ENCODE measurements around the gene TYW1B.
"Not testable (repeated sequence)": the region's sequence is repeated elsewhere in the genome, so short reads cannot be mapped to it uniquely, and the experiment has no call there.

The TYW1B gene

GRCh38 chr7:72621761-72622187 is 206.2 kb downstream of the TYW1B start:
- DNase-seq: not testable (repeated sequence)

DNA sequence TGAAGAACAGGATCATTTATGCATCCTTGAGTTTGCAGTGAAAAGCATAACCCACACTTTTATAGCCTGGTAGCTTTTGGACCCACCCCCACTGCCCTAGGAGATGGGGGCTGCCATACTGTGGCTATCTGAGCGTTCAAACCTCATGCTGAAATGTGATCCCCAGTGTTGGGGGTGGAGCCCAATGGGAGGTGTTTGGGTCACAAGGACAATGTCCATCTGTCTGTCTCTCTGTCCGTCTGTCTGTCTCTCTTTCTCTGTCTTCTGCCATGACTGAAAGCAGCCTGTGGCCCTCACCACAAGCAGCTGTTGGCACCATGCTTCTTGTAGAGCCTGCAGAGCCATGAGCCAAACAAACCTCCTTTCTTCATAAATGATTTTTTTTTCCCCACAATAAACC is 207.1 kb downstream of the TYW1B start:
- DNase-seq: not testable (repeated sequence)

DNA sequence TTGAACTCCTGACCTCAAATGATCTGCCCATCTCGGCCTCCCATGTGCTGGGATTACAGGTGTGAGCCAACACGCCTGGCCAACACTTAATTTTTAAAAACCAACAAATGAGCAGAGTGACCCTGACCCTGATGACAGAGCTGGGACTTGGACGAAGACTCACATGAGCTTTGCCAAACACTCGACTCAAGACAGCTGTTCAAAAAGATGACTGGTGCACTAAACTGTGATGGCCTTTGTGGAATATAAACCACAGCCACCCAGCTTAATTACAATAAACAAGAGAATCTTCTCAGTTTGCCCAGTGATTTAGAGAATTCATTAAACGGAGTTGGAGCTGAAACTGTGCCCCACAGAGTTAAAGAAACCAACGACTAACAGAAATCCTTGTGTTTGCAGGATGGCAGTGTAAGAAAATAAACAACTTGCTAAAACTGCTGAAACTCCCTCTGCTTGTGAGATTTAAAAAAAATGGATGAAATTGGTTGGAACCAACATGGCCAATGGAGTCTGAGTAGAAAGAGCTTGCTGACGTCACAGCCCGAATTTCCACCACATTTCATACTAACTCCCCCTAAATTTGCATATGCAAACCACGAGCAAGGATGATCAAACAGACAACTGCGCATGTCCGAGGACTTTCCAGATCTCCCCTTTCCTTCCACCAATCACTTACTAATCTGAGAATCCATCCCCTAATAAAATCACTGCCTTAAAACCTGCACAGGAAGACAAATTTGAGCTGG is 209.4 kb downstream of the TYW1B start:
- DNase-seq: not testable (repeated sequence)

DNA sequence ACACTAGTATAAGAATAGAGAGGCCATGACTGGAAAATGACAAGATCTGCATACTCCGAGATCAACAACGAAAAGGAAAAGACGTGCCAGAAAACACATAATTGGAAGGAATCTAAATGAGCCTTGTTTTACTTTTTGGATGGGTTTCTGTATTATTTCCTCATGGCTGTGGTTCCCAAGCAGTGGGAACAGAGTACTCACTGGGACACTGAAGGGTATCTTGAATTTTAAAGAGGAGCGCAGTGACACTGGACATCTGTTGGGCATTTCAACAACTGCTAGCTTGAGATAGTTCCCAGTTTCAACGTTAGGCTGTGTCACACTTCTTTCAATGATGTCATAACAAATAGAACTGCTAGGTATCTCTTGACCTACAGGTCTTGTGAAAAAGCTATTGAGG is 218.2 kb downstream of the TYW1B start:
- not testable (repeated sequence) for DNase-seq

DNA sequence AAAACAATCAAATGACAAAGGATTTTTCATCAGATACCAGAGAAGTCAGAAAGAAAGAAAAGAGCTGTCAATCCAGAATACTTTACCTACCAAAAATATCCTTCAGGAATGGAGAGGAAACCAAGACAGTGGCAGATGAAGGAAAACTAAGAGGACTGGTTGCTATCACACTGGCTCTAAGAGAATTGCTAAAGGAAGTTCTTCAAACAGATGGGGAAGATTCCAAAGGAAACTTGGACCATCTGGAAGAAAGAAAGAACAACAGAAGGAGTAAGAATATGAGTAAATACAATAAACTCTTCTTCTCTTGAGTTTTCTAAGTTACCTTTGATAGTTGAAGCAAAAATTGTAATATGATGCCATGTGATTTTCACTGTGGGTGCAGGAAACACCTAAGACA is 220.0 kb downstream of the TYW1B start:
- DNase-seq: not testable (repeated sequence)

- DNase-seq: not testable (repeated sequence)
Measured at GRCh38 chr7:72605863-72606431, 222.1 kb downstream of the TYW1B start.

GRCh38 chr7:72604771-72605611 is 223.0 kb downstream of the TYW1B start:
- DNase-seq: peak; percentile 4

DNA sequence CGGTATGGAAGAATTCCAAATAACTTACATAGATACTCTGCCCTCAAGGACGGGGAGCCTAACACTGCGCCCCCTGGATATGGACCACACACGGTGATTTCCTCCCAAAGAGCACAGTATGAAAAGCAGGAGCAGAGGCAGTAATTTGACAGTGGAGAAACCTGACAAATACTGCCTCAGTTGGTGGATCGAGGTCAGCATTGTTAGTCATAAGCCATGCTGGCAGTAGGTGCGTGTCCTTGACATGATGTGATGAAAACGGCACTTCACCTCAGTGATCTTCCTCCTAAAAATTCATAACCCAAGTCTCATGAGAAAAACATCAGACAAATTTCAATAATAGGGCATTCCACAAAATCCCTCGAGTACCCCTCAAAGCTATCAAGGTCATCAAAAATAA is 224.5 kb downstream of the TYW1B start:
- DNase-seq: not testable (repeated sequence)

DNA sequence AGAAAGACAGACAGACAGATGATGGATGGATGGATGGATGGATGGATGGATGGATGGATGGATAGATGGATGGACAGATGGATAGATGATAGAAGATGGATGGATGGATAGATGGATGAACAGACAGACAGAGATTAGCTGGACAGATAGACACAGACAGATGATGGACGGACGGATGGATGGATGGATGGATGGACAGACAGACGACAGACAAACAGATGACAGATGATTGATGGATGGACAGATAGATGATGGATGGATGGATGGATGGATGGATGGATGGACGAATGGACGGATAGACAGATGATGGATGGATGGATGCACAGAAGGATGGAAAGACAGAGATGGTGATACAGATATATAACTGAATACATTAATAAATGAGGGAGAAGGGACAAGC is 224.9 kb downstream of the TYW1B start:
- DNase-seq: no peak

- DNase-seq: not testable (repeated sequence)
Measured at GRCh38 chr7:72601683-72602082, 226.3 kb downstream of the TYW1B start.

DNA sequence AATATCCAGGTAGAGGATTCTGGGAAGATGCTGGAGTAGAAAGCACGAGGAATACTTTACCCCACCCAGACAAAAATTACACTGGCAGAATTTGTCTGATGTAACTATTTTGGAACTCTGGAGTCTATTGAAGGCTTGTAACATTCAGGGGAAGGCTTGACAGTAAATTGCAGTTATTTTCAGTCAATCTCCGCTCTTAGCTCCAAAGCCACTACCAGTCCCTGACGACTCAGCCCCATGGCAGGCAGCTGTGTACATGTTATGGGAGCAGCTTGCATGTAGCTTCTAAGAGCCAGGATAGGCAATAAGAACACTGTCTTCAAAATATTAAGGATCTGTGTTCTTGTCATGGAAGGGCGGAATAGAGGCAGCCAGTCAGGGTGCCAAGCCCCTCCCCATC is 238.0 kb downstream of the TYW1B start:
- not testable (repeated sequence) for DNase-seq

- DNase-seq: not testable (repeated sequence)
Measured at GRCh38 chr7:72587267-72587666, 240.7 kb downstream of the TYW1B start.

GRCh38 chr7:72584576-72584975 is 243.4 kb downstream of the TYW1B start:
- DNase-seq: not testable (repeated sequence)

GRCh38 chr7:72583620-72584361 is 244.2 kb downstream of the TYW1B start:
- not testable (repeated sequence) for DNase-seq

DNA sequence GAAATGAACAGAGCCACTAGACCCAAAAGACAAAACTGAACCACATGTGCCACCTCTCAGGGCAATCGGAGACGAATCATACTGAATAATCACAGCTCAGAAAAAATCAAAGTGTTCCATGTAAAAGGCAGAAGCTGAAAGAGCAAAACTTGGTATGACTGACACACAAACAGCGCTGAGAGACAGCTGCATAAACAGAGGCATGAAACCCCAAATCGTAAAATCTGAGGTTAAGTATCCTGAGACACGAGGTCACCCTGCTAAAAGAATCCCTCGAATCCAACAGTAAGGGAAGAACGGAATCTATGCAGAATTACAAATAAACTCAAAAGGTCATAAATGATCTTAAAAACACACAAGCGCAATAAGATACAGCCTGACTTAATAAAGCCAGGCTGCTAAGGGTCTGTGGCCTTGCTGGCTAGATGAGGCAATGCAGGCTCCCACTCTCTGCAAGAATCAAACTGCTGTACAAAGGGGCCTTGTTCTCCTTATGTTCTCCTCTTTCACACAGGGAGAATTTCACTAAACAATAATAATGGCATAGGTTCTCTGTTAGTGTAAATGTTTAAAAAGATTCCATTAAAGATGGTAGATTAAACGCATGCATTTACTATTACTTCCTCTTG is 247.7 kb downstream of the TYW1B start:
- not testable (repeated sequence) for DNase-seq

DNA sequence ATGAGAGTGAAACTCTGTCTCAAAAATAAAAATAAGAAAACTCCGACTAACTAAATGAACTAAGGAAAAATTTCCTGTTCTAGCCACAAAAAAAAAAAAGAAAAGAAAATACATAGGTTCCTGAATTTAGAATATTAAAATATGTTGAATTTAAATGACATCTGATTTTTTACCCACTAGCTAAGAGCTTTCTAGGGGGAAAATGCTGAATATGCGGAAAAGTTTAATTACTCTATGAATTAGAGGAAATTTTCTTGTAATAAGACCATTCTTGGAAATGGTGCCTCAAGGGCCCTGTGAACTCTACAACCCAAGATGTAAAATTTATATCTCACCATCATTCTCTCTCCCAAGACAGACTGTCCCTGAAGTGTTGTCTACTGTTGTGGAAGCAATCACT is 250.9 kb downstream of the TYW1B start:
- DNase-seq: no peak

GRCh38 chr7:72561988-72562387 is 266.0 kb downstream of the TYW1B start:
- not testable (repeated sequence) for DNase-seq

DNA sequence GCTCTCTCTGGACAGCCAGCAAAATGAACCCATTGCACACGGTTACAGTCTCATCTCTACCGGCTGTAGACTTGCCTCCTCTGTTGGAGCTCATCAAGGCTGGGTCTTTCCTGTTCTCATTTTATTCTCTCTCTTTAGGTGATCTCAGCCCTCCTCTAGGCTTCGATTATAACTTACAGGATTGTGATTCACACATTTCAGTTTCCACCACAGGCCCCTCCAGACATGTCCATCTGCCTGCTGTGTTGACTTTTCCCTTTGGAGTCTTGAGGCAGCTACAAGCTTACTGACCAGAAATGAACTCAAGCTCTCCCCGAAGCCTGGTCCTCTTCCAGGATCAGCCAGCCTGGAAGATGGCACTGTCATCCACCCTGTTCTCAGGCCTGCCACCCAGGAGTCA is 268.5 kb downstream of the TYW1B start:
- DNase-seq: not testable (repeated sequence)

GRCh38 chr7:72556733-72557132 is 271.3 kb downstream of the TYW1B start:
- DNase-seq: not testable (repeated sequence)

DNA sequence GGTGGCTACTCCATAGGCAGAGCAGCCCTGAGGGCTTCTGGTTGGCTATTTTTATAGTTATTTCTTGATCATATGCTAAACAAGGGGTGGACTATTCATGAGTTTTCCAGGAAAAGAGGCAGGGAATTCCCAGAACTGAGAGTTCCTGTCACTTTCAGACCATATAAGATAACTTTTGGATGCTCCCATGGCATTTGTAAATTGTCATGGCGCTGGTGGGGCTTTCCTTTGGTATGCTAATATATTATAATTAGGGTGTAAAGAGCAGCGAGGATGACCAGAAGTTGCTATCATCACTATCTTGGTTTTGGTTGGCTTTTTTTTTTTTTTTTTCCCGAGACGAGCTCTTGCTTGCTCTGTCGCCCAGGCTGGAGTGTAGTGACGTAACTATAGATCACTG is 272.8 kb downstream of the TYW1B start:
- not testable (repeated sequence) for DNase-seq

- not testable (repeated sequence) for DNase-seq
Measured at GRCh38 chr7:72554401-72554800, 273.6 kb downstream of the TYW1B start.

- not testable (repeated sequence) for DNase-seq
Measured at GRCh38 chr7:72550454-72550853, 277.5 kb downstream of the TYW1B start.
